Measurements from ENCODE around the gene PITRM1. TPM values are rescaled to one million over a fixed set of nuclear protein-coding genes. Genes with fewer than 3 reads are reported as not detected.
"Not testable (repeated sequence)": the region's sequence is repeated elsewhere in the genome, so short reads cannot be mapped to it uniquely, and the experiment has no call there.

Gene PITRM1
- total RNA-seq, 1 experiment from 2014 or later: 83.5 TPM

DNA sequence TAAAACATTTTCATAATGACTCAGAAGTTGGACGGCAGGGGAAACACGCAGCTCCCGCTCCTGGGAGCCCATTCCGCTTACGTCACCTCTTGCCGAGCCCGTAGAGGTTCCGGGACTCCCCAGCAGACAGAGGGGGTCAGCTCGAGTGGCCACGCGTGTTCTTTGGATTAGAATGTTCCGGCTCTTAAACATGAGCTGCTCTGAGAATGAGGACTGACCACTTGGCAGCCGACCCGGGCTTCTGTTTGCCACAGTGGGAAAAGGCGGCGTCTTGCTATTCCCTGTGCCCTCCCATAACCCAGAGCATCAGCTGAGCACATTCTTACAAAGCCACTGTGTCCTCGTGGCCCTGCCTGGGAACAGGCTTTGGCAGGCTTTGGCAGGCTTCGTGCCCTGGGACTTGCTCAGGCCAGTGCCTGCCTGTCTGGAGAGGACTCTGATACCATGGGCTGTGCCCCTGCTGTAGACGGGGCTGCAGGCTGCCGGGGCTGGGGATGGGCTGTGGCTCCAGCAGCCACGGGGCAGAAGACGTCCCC is 65.1 kb downstream of the PITRM1 start:
- ChIA-PET POLR2A (ENCODE audit: low non-redundant PET) (no interaction called here), CTCF (no interaction called here)
- H3K4me1 ChIP-seq (ENCODE audit: insufficient read depth, low read length, poor library complexity, severe bottlenecking): no peaks in the 10 kb centered on the region
- peaks cover 85% of the 10 kb centered on the region for H3K36me3 ChIP-seq (ENCODE audit: insufficient read depth, low read length, poor library complexity, severe bottlenecking)
- DNase-seq (ENCODE audit: low spot score): no peak
- no peaks in the 10 kb centered on the region for H3K27me3 ChIP-seq (replicated peaks; ENCODE audit: insufficient read depth, low read depth, low read length, poor library complexity)
- no peaks in the 10 kb centered on the region for H3K9me3 ChIP-seq (ENCODE audit: low read depth, low read length, poor library complexity, severe bottlenecking)
- BruUV-seq (replicated peaks): no TSS peak
- intact Hi-C loops (cut with micrococcal nuclease; ENCODE audit: unreplicated experiment): no loop called here
- TF ChIP-seq, protein P1, sequence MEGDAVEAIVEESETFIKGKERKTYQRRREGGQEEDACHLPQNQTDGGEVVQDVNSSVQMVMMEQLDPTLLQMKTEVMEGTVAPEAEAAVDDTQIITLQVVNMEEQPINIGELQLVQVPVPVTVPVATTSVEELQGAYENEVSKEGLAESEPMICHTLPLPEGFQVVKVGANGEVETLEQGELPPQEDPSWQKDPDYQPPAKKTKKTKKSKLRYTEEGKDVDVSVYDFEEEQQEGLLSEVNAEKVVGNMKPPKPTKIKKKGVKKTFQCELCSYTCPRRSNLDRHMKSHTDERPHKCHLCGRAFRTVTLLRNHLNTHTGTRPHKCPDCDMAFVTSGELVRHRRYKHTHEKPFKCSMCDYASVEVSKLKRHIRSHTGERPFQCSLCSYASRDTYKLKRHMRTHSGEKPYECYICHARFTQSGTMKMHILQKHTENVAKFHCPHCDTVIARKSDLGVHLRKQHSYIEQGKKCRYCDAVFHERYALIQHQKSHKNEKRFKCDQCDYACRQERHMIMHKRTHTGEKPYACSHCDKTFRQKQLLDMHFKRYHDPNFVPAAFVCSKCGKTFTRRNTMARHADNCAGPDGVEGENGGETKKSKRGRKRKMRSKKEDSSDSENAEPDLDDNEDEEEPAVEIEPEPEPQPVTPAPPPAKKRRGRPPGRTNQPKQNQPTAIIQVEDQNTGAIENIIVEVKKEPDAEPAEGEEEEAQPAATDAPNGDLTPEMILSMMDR (conservative IDR thresholded peaks at IDR 0.05; ENCODE audit: low read depth, low read length): no peak
- TF ChIP-seq EZH2 (IDR thresholded peaks at IDR 0.05; ENCODE audit: borderline replicate concordance, low read depth, low read length, poor library complexity, severe bottlenecking): no peak
- H3K27ac ChIP-seq (ENCODE audit: low read depth, low read length, poor library complexity, severe bottlenecking): no peak overlapping the region
- no peak overlapping the region for H3K4me3 ChIP-seq (ENCODE audit: low read depth, low read length, poor library complexity, severe bottlenecking)

DNA sequence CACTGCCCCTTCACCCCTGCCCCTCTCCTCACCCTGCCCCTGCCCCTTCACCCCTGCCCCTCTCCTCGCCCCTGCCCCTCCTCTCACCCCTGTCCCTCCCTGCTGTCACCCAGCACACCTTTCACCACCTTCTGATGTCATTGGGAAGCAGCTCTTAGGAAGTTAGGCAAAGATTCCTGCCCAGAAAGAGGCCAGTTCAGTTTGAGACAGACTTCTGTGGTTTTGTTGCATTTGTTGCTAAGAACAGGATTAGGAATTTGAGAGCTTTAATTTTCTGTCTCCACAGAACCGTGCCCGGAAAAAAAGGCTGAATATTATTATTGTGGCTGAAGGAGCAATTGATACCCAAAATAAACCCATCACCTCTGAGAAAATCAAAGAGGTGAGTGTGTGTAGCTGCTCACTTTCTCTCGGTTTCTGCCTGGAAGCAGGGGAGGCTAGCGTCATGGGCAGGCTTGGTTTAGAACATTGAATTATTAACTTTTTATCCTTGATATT is 65.6 kb downstream of the PITRM1 start:
- intact Hi-C loops (cut with micrococcal nuclease; ENCODE audit: unreplicated experiment): no loop called here
- H3K27me3 ChIP-seq (replicated peaks; ENCODE audit: insufficient read depth, low read depth, low read length, poor library complexity): no peaks in the 10 kb centered on the region
- peaks cover 80% of the 10 kb centered on the region for H3K36me3 ChIP-seq (ENCODE audit: insufficient read depth, low read length, poor library complexity, severe bottlenecking)
- CTCF ChIA-PET: no interaction called here
- H3K9me3 ChIP-seq (ENCODE audit: low read depth, low read length, poor library complexity, severe bottlenecking): no peaks in the 10 kb centered on the region
- no peak for DNase-seq (ENCODE audit: low spot score)
- no peak overlapping the region for H3K27ac ChIP-seq (ENCODE audit: low read depth, low read length, poor library complexity, severe bottlenecking)
- no peak for TF ChIP-seq EZH2 (IDR thresholded peaks at IDR 0.05; ENCODE audit: borderline replicate concordance, low read depth, low read length, poor library complexity, severe bottlenecking)
- TF ChIP-seq, protein P1 (conservative IDR thresholded peaks at IDR 0.05; ENCODE audit: low read depth, low read length): no peak
- no peak overlapping the region for H3K4me3 ChIP-seq (ENCODE audit: low read depth, low read length, poor library complexity, severe bottlenecking)
- no TSS peak for BruUV-seq (replicated peaks)
- no peaks in the 10 kb centered on the region for H3K4me1 ChIP-seq (ENCODE audit: insufficient read depth, low read length, poor library complexity, severe bottlenecking)
- POLR2A ChIA-PET (ENCODE audit: low non-redundant PET): no interaction called here

GRCh38 chr10:3106328-3106727 is 66.3 kb downstream of the PITRM1 start:
- H3K27me3 ChIP-seq (replicated peaks; ENCODE audit: insufficient read depth, low read depth, low read length, poor library complexity); CTCF ChIA-PET; POLR2A ChIA-PET (ENCODE audit: low non-redundant PET); BruUV-seq (replicated peaks); H3K27ac ChIP-seq (ENCODE audit: low read depth, low read length, poor library complexity, severe bottlenecking); H3K4me1 ChIP-seq (ENCODE audit: insufficient read depth, low read length, poor library complexity, severe bottlenecking); DNase-seq (ENCODE audit: low spot score); H3K4me3 ChIP-seq (ENCODE audit: low read depth, low read length, poor library complexity, severe bottlenecking); H3K9me3 ChIP-seq (ENCODE audit: low read depth, low read length, poor library complexity, severe bottlenecking); intact Hi-C loops (cut with micrococcal nuclease; ENCODE audit: unreplicated experiment): not testable (repeated sequence)
- peaks cover 78% of the 10 kb centered on the region for H3K36me3 ChIP-seq (ENCODE audit: insufficient read depth, low read length, poor library complexity, severe bottlenecking)

- intact Hi-C loops (cut with micrococcal nuclease; ENCODE audit: unreplicated experiment): no loop called here
- BruUV-seq (replicated peaks): no TSS peak
- ChIA-PET CTCF (no interaction called here), POLR2A (ENCODE audit: low non-redundant PET) (no interaction called here)
- H3K27me3 ChIP-seq (replicated peaks; ENCODE audit: insufficient read depth, low read depth, low read length, poor library complexity): no peaks in the 10 kb centered on the region
- TF ChIP-seq, protein P1 (conservative IDR thresholded peaks at IDR 0.05; ENCODE audit: low read depth, low read length): no peak
- TF ChIP-seq EZH2 (IDR thresholded peaks at IDR 0.05; ENCODE audit: borderline replicate concordance, low read depth, low read length, poor library complexity, severe bottlenecking): no peak
- no peak overlapping the region for H3K4me3 ChIP-seq (ENCODE audit: low read depth, low read length, poor library complexity, severe bottlenecking)
- no peak overlapping the region for H3K27ac ChIP-seq (ENCODE audit: low read depth, low read length, poor library complexity, severe bottlenecking)
- DNase-seq (ENCODE audit: low spot score): no peak
- H3K4me1 ChIP-seq (ENCODE audit: insufficient read depth, low read length, poor library complexity, severe bottlenecking): no peaks in the 10 kb centered on the region
- H3K36me3 ChIP-seq (ENCODE audit: insufficient read depth, low read length, poor library complexity, severe bottlenecking): peaks cover 78% of the 10 kb centered on the region
- no peaks in the 10 kb centered on the region for H3K9me3 ChIP-seq (ENCODE audit: low read depth, low read length, poor library complexity, severe bottlenecking)
Measured at GRCh38 chr10:3105905-3106304, 66.7 kb downstream of the PITRM1 start.
